Liver (tissue), 9 donors: ENCODE measurements around the gene NKTR. TPM values are rescaled to one million over a fixed set of nuclear protein-coding genes. Genes with fewer than 3 reads are reported as not detected.

Experiments used
- DNase-seq: peaks from one replicate; pipeline ENCODE4 v3.0.0-alpha.2; 2017; ENCODE audit warnings: low spot score
- H3K27ac ChIP-seq, 2 donors: one replicate each; pipeline ENCODE4 v1.7.0; 2013; ENCODE audit warnings: inconsistent platforms in 2 of 2, low read length in 2 of 2, control low read depth in 1 of 2, low read depth in 1 of 2, mild to moderate bottlenecking in 1 of 2
- H3K27me3 ChIP-seq, 4 donors: one replicate each; pipeline versions ENCODE4 v1.6.1 to v1.7.0; 2013; ENCODE audit warnings: low read length in 3 of 4, inconsistent platforms in 1 of 4, mild to moderate bottlenecking in 1 of 4, moderate library complexity in 1 of 4; ENCODE audit not compliant: control insufficient read depth in 4 of 4, insufficient read depth in 4 of 4
- H3K36me3 ChIP-seq, 4 donors: one replicate each; pipeline versions ENCODE4 v1.6.1 to v1.7.0; 2013; ENCODE audit warnings: low read length in 3 of 4, mild to moderate bottlenecking in 3 of 4, low read depth in 1 of 4, moderate library complexity in 1 of 4; ENCODE audit not compliant: control insufficient read depth in 4 of 4, insufficient read depth in 3 of 4
- H3K4me1 ChIP-seq, 4 donors: one replicate each; pipeline versions ENCODE4 v1.6.1 to v1.7.0; 2013; ENCODE audit warnings: low read length in 3 of 4, mild to moderate bottlenecking in 3 of 4, moderate library complexity in 1 of 4; ENCODE audit not compliant: control insufficient read depth in 4 of 4, insufficient read depth in 4 of 4
- H3K4me3 ChIP-seq, 3 donors: one replicate each; pipeline versions ENCODE4 v1.6.1 to v1.7.0; 2013; ENCODE audit warnings: low read length in 3 of 3, control low read depth in 1 of 3, low read depth in 1 of 3, mild to moderate bottlenecking in 1 of 3
- H3K9ac ChIP-seq, 2 donors: one replicate each; pipeline ENCODE4 v1.7.0; 2013; ENCODE audit warnings: low read length in 2 of 2, mild to moderate bottlenecking in 2 of 2, moderate library complexity in 2 of 2, control low read depth in 1 of 2, low read depth in 1 of 2
- H3K9me3 ChIP-seq, 4 donors: one replicate each; pipeline versions ENCODE4 v1.6.1 to v1.7.0; 2013; ENCODE audit warnings: low read length in 3 of 4; ENCODE audit not compliant: control insufficient read depth in 4 of 4
- ATF3 ChIP-seq: IDR thresholded peaks from 2 replicates; pipeline ENCODE4 v1.6.1; 2016; ENCODE audit warnings: antibody characterized with exemption
- CTCF ChIP-seq: fragments of 150-350 bp; IDR thresholded peaks from 2 replicates; pipeline ENCODE4 v1.5.1; 2017; ENCODE audit warnings: improper control_type of control experiment, low read depth, low read length; ENCODE audit not compliant: missing input control
- EGR1 ChIP-seq, 2 donors: IDR thresholded peaks; 2 replicates each; pipeline ENCODE4 v1.6.1; 2016 to 2018; ENCODE audit warnings: antibody characterized with exemption in 2 of 2, low read depth in 2 of 2
- FOXA1 ChIP-seq: IDR thresholded peaks from 2 replicates; pipeline ENCODE4 v1.6.1; 2016; ENCODE audit warnings: antibody characterized with exemption
- FOXA2 ChIP-seq: IDR thresholded peaks from 2 replicates; pipeline ENCODE4 v1.6.1; 2016; ENCODE audit warnings: antibody characterized with exemption
- GABPA ChIP-seq, 2 donors: IDR thresholded peaks in 1 of 2; conservative IDR thresholded peaks in 1 of 2; 2 replicates each; pipeline ENCODE4 v1.6.1; 2016; ENCODE audit warnings: antibody characterized with exemption in 2 of 2, mild to moderate bottlenecking in 1 of 2, moderate library complexity in 1 of 2
- HNF4A ChIP-seq, 2 donors: conservative IDR thresholded peaks; 2 replicates each; pipeline ENCODE4 v1.6.1; 2016; ENCODE audit warnings: antibody characterized with exemption in 2 of 2, mild to moderate bottlenecking in 2 of 2
- HNF4G ChIP-seq: IDR thresholded peaks from 2 replicates; pipeline ENCODE4 v1.6.1; 2016; ENCODE audit warnings: antibody characterized with exemption
- JUND ChIP-seq, 2 donors: IDR thresholded peaks; 2 replicates each; pipeline ENCODE4 v1.6.1; 2016; ENCODE audit warnings: antibody characterized with exemption in 2 of 2
- NR2F2 ChIP-seq: IDR thresholded peaks from 2 replicates; pipeline ENCODE4 v1.6.1; 2016; ENCODE audit warnings: antibody characterized with exemption
- RAD21 ChIP-seq, 2 donors: IDR thresholded peaks; 2 replicates each; pipeline ENCODE4 v1.6.1; 2016; ENCODE audit warnings: antibody characterized with exemption in 2 of 2, mild to moderate bottlenecking in 2 of 2
- REST ChIP-seq: IDR thresholded peaks from 2 replicates; pipeline ENCODE4 v1.6.1; 2016; ENCODE audit warnings: antibody characterized with exemption, mild to moderate bottlenecking
- RXRA ChIP-seq, 2 donors: IDR thresholded peaks; 2 replicates each; pipeline ENCODE4 v1.6.1; 2017 to 2018; ENCODE audit warnings: antibody characterized with exemption in 2 of 2, mild to moderate bottlenecking in 1 of 2
- SP1 ChIP-seq: IDR thresholded peaks from 2 replicates; pipeline ENCODE4 v1.6.1; 2018; ENCODE audit warnings: antibody characterized with exemption, mild to moderate bottlenecking
- TAF1 ChIP-seq: conservative IDR thresholded peaks from 2 replicates; pipeline ENCODE4 v1.6.1; 2016; ENCODE audit warnings: antibody characterized with exemption, mild to moderate bottlenecking
- WGBS: extraction: QIAGEN DNeasy Blood & Tissue Kit; methylation state at CpG from one replicate; pipeline ENCODE4 v1.1.7; 2013; 5-methylcytosine and 5-hydroxymethylcytosine counted together
- polyA plus RNA-seq, 2 donors: library from polyadenylated mRNA; stranded (reverse) in 1 of 2; unstranded in 1 of 2; fragments of 200-250 nt in 1 of 2; fragments of >200 nt in 1 of 2; fragmentation: Nextera tagmentation in 1 of 2; extraction: Ambion mirVana in 1 of 2; gene quantifications; one replicate each; pipeline versions ENCODE4 v1.2.1 to v1.2.3, GENCODE V29; 2013 to 2015
- total RNA-seq, 2 donors: library from RNA; depleted of rRNA; stranded (reverse); fragments of >200 nt; gene quantifications; one replicate each; pipeline ENCODE4 v1.2.3, GENCODE V29; 2014
- donor health status: healthy.
- donor health status: healthy.
- donor health status: healthy.
- donor health status: healthy.
- donor health status: healthy.

The NKTR gene
- total and polyA plus RNA-seq, 4 donors: 5.8 to 75.5 (median 28.1) TPM

DNA sequence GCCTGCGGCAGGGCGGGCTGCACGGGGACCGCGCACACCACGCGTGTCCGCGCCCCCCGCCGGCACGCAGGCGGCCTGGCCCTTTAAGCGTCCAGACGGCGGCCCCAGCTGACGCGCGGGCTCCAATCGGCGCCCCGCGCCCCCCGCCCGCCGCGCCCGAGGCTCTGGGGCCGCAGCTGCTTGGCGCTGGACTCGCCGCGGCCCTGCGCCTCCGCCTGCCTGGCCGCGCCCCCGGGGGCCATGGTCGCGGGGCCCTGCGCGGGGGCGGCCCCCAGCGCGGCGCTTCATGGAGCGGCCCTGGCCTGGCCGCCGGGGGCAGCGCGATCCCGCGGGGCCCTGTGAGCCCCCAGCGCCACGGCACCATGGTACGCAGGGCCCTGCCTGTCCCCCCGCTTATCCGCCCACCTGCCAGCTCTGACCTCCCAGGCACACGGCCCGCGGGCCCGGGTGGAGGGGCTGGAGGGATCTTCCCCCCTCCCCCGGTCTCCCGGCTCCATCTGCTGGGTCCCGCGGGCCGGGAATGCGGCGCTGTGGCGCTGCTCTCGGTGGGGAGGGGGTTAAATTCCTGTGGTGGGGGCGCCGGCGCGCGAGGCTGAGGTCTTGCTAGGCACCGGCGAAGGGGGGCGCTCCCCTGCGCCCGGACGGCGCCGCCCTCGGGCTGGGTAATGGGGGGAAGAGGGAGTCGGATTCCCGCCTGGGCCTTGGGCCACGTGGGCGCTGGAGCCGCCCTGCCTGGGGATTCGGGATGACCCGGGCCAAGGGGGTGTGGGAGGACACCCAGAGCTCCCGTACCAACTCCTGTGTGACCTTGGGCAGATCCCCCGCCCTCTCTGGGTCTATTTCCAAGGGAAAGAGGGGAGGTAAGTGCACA lies 54.1 kb downstream of the NKTR start:
- H3K36me3 ChIP-seq: peaks cover 0 to 4% (median 1%) of the 10 kb centered on the region in 4 donors
- DNase-seq: peak; percentile 37
- TF ChIP-seq HNF4A (conservative IDR thresholded peaks at IDR 0.05) (no peak), ATF3 (no peak), HNF4G (no peak), CTCF (no peak), REST (no peak)
- H3K9me3 ChIP-seq: no peaks in the 10 kb centered on the region
- no peaks in the 10 kb centered on the region for H3K27me3 ChIP-seq
- peaks cover 5 to 15% (median 11%) of the 10 kb centered on the region in 4 donors for H3K4me1 ChIP-seq
- H3K4me3 ChIP-seq: peak overlapping the region; percentile 42 to 89 (median 66)
- 2% methylated on average over 94 of the region's 94 CpGs for WGBS
- H3K9ac ChIP-seq: peak overlapping the region in 1 of 2 donors; percentile 16
- peak overlapping the region; percentile 37 to 45 for H3K27ac ChIP-seq

DNA sequence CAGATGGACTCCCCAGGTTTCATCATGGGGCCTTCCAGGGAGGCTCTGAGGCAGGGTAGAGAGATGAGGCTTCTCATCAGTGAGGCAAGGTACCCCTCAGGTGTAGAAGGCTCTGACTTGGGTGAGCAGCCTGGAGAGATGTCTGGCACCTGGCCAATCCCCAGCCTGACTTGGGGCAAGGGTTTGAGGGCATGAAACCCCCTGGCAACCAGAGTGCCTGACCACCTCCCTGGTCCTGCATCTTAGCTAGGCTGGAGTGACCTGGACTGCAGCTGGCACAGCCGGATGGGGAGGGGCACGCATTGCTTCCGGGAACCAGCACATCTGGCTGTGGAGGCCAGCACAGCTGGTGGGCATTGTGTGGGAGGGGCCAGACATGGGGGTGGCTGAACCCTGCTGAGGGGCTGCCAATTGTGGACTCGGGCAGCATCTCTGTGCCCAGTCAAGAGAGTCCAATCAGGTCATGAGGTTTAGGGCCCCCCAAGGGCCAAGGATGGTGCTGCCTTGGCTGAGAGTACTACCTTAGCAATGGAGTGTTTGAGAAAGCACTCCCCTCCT lies 54.9 kb downstream of the NKTR start:
- H3K9ac ChIP-seq: no peak overlapping the region
- H3K4me3 ChIP-seq: peak overlapping the region in 1 of 3 donors; percentile 89
- peak overlapping the region in 1 of 2 donors; percentile 45 for H3K27ac ChIP-seq
- WGBS: 72% methylated on average over 4 of the region's 4 CpGs
- H3K4me1 ChIP-seq: peaks cover 5 to 14% (median 11%) of the 10 kb centered on the region in 4 donors
- peaks cover 0 to 4% (median 1%) of the 10 kb centered on the region in 4 donors for H3K36me3 ChIP-seq
- no peaks in the 10 kb centered on the region for H3K27me3 ChIP-seq
- peak; percentile 33 for DNase-seq
- no peaks in the 10 kb centered on the region for H3K9me3 ChIP-seq
- TF ChIP-seq CTCF: no peak
- TF ChIP-seq HNF4G: no peak
- no peak for TF ChIP-seq NR2F2
- no peak for TF ChIP-seq GABPA (IDR thresholded peaks at IDR 0.05 in 1 of 2, conservative IDR thresholded peaks at IDR 0.05 in 1 of 2)
- TF ChIP-seq SP1: no peak
- TF ChIP-seq JUND (IDR thresholded peaks at IDR 0.05): no peak
- no peak for TF ChIP-seq EGR1 (IDR thresholded peaks at IDR 0.05; ENCODE audit: low read depth in 2 of 2)
- TF ChIP-seq RAD21 (IDR thresholded peaks at IDR 0.05): no peak
- no peak for TF ChIP-seq TAF1
- TF ChIP-seq FOXA1: no peak
- TF ChIP-seq RXRA (IDR thresholded peaks at IDR 0.05): no peak
- no peak for TF ChIP-seq FOXA2
- TF ChIP-seq ATF3: no peak
- no peak for TF ChIP-seq REST
